IMR-90 (cell line): ENCODE measurements around the gene LMNB1. TPM values are rescaled to one million over a fixed set of nuclear protein-coding genes. Genes with fewer than 3 reads are reported as not detected.
"Not testable (repeated sequence)": the region's sequence is repeated elsewhere in the genome, so short reads cannot be mapped to it uniquely, and the experiment has no call there.

Experiments used
- ATAC-seq: fragments of 200-7000 bp; cut with Tn5 transposase; 2 replicates; pipeline ENCODE4 v1.9.1; 2020; ENCODE audit warnings: low read depth, mild to moderate bottlenecking, moderate library complexity
- BruUV-seq: library from RNA; stranded (reverse); fragments of 400-500 nt; replicated peaks from 2 replicates; lab custom pipeline; 2021; lab: Mats Ljungman, UMichigan
- CTCF ChIA-PET: fragments of 300-600 bp; formaldehyde crosslinking; extraction: SDS; loops from one replicate; lab custom pipeline; 2021; ENCODE audit warnings: antibody characterized with exemption; lab: Yijun Ruan, JAX
- POLR2A ChIA-PET: fragments of 300-600 bp; sonication (Branson Sonifier 250); formaldehyde crosslinking; loops from one replicate; lab custom pipeline; 2022; ENCODE audit warnings: antibody characterized with exemption; ENCODE audit not compliant: unreplicated experiment; lab: Charles Lee
- DNase-seq: peaks from one replicate; pipeline ENCODE4 v3.0.0; 2013
- H2AFZ ChIP-seq: replicated peaks from 2 replicates; pipeline ENCODE3; 2013; ENCODE audit warnings: low read length, mild to moderate bottlenecking; ENCODE audit not compliant: poor library complexity
- H2AK5ac ChIP-seq: 2 replicates; pipeline ENCODE4 v1.6.1; 2013; ENCODE audit warnings: low read depth, low read length, inconsistent platforms
- H2AK9ac ChIP-seq: replicated peaks from 2 replicates; pipeline ENCODE3; 2013; ENCODE audit warnings: mild to moderate bottlenecking, low read depth, low read length, moderate library complexity; ENCODE audit not compliant: poor library complexity
- H2BK120ac ChIP-seq: 2 replicates; pipeline ENCODE4 v1.6.1; 2013; ENCODE audit warnings: low read depth, low read length, inconsistent platforms
- H2BK15ac ChIP-seq: 3 replicates; pipeline ENCODE4 v1.6.1; 2013; ENCODE audit warnings: low read depth, low read length, inconsistent platforms
- H2BK20ac ChIP-seq: 2 replicates; pipeline ENCODE4 v1.6.1; 2013; ENCODE audit warnings: low read depth, mild to moderate bottlenecking, inconsistent platforms, low read length, moderate library complexity
- H2BK5ac ChIP-seq: 2 replicates; pipeline ENCODE4 v1.6.1; 2013; ENCODE audit warnings: mild to moderate bottlenecking, low read depth, low read length, inconsistent platforms; ENCODE audit not compliant: poor library complexity, severe bottlenecking
- H3K14ac ChIP-seq: replicated peaks from 2 replicates; pipeline ENCODE4 v1.6.1; 2013; ENCODE audit warnings: low read depth, low read length, inconsistent platforms
- H3K18ac ChIP-seq: 2 replicates; pipeline ENCODE4 v1.6.1; 2013; ENCODE audit warnings: low read depth, low read length, control low read depth
- H3K23ac ChIP-seq: 2 replicates; pipeline ENCODE4 v1.6.1; 2013; ENCODE audit warnings: low read depth, low read length, inconsistent platforms
- H3K27ac ChIP-seq: 2 replicates; pipeline ENCODE4 v1.5.1; 2013; ENCODE audit warnings: mild to moderate bottlenecking, control low read depth, low read length; ENCODE audit not compliant: insufficient read depth
- H3K27me3 ChIP-seq: 2 replicates; pipeline ENCODE4 v1.6.1; 2013; ENCODE audit warnings: low read length; ENCODE audit not compliant: control insufficient read depth, insufficient read depth
- H3K36me3 ChIP-seq: 2 replicates; pipeline ENCODE4 v1.6.1; 2013; ENCODE audit warnings: low read length, mixed read lengths; ENCODE audit not compliant: control insufficient read depth, insufficient read depth
- H3K4ac ChIP-seq: 2 replicates; pipeline ENCODE4 v1.6.1; 2013; ENCODE audit warnings: low read depth, low read length, inconsistent platforms
- H3K4me1 ChIP-seq: 2 replicates; pipeline ENCODE4 v1.6.1; 2013; ENCODE audit warnings: low read length, mixed read lengths; ENCODE audit not compliant: control insufficient read depth, insufficient read depth
- H3K4me2 ChIP-seq: 2 replicates; pipeline ENCODE4 v1.6.1; 2013; ENCODE audit warnings: low read depth, mild to moderate bottlenecking, control low read depth, low read length, moderate library complexity
- H3K4me3 ChIP-seq: 2 replicates; pipeline ENCODE4 v1.5.1; 2013; ENCODE audit warnings: low read depth, mild to moderate bottlenecking, control low read depth, low read length, moderate library complexity; ENCODE audit not compliant: insufficient read depth
- H3K56ac ChIP-seq: 2 replicates; pipeline ENCODE4 v1.6.1; 2013; ENCODE audit warnings: low read length, inconsistent platforms; ENCODE audit not compliant: insufficient read depth; ENCODE audit errors: extremely low read depth
- H3K79me1 ChIP-seq, 2 experiments: 2 replicates each; pipeline ENCODE4 v1.6.1; 2013; ENCODE audit warnings: low read length in 2 of 2, inconsistent platforms in 1 of 2, low read depth in 1 of 2
- H3K9ac ChIP-seq: 2 replicates; pipeline ENCODE4 v1.6.1; 2013; ENCODE audit warnings: low read depth, low read length, control low read depth
- H3K9me1 ChIP-seq: 2 replicates; pipeline ENCODE4 v1.6.1; 2013; ENCODE audit warnings: low read length, inconsistent platforms; ENCODE audit not compliant: insufficient read depth
- H3K9me3 ChIP-seq: 2 replicates; pipeline ENCODE4 v1.6.1; 2013; ENCODE audit warnings: low read length; ENCODE audit not compliant: control insufficient read depth, insufficient read depth
- H4K20me1 ChIP-seq: 2 replicates; pipeline ENCODE4 v1.6.1; 2013; ENCODE audit warnings: low read length, inconsistent platforms; ENCODE audit not compliant: insufficient read depth
- H4K5ac ChIP-seq: 2 replicates; pipeline ENCODE4 v1.6.1; 2013; ENCODE audit warnings: mild to moderate bottlenecking, low read depth, low read length, control low read depth
- H4K8ac ChIP-seq, 2 experiments: 2 replicates each; pipeline ENCODE4 v1.6.1; 2013; ENCODE audit warnings: low read depth in 2 of 2, low read length in 2 of 2, control low read depth in 1 of 2, inconsistent platforms in 1 of 2
- H4K91ac ChIP-seq: 2 replicates; pipeline ENCODE4 v1.6.1; 2013; ENCODE audit warnings: low read depth, low read length, inconsistent platforms; ENCODE audit not compliant: insufficient read depth
- WGBS, 2 experiments: methylation state at CpG; one replicate each; pipeline versions ENCODE4 v1.1.5 to v1.1.7; 2013; ENCODE audit warnings: missing lambda C conversion rate in 2 of 2; ENCODE audit not compliant: insufficient read length in 1 of 2; ENCODE audit errors: extremely low coverage in 2 of 2; 5-methylcytosine and 5-hydroxymethylcytosine counted together
- dilution Hi-C: fragments of 300-500 bp; cut with HindIII; formaldehyde crosslinking; loops from one replicate; pipeline ENCODE4 v1.14.3; 2018; ENCODE audit warnings: low sequenced_read_pairs; ENCODE audit not compliant: unreplicated experiment
- in situ Hi-C: fragments of 300-500 bp; cut with MboI; formaldehyde crosslinking; loops from 3 replicates; pipeline ENCODE4 v1.14.3; 2019; ENCODE audit warnings: low sequenced_read_pairs, inconsistent platforms, mixed read lengths
- intact Hi-C: fragments of 100-400 bp; cut with micrococcal nuclease; formaldehyde crosslinking; loops from 2 replicates; pipeline ENCODE4 v1.10.0; 2022
- polyA plus RNA-seq, 3 experiments: library from polyadenylated mRNA; depleted of rRNA; stranded (reverse); fragments of >200 nt; gene quantifications; 2 replicates each; pipeline ENCODE4 v1.2.3, GENCODE V29; 2012; ENCODE audit warnings: low replicate concordance in 1 of 3
- total RNA-seq: library from RNA; depleted of rRNA; stranded (reverse); fragments of >200 nt; gene quantifications from 2 replicates; pipeline ENCODE4 v1.2.3, GENCODE V29; 2012

The LMNB1 gene
- total and polyA plus RNA-seq, 2 of the 4 experiments (the other 2 are of a cell fraction), result 36.0 to 53.6 TPM

- CTCF ChIA-PET, intact Hi-C loops, H2BK20ac ChIP-seq, H4K5ac ChIP-seq, H3K23ac ChIP-seq, H2BK15ac ChIP-seq, H3K18ac ChIP-seq, H3K4me1 ChIP-seq, H4K91ac ChIP-seq, dilution Hi-C loops, H3K79me1 ChIP-seq, H3K9me3 ChIP-seq, H2BK120ac ChIP-seq, POLR2A ChIA-PET, H3K4me3 ChIP-seq, H4K8ac ChIP-seq, H3K9me1 ChIP-seq, H3K27me3 ChIP-seq, H3K4ac ChIP-seq, H3K9ac ChIP-seq, H3K14ac ChIP-seq, H3K56ac ChIP-seq, H2AK5ac ChIP-seq, H4K20me1 ChIP-seq, DNase-seq, H3K4me2 ChIP-seq, H2AFZ ChIP-seq, H2BK5ac ChIP-seq, BruUV-seq, H3K36me3 ChIP-seq, ATAC-seq, H2AK9ac ChIP-seq, H3K27ac ChIP-seq: not testable (repeated sequence)
- WGBS, 2 experiments, result 95% methylated on average over 4 of the region's 27 CpGs; no CpG with 5 or more reads in 1 of the 2 experiments
- in situ Hi-C loops, result loop anchor here (10.0 kb wide), 1 partner anchor 471 kb away; no protein-coding TSS in a partner anchor
These were observed 76.8 kb downstream of the LMNB1 start for GRCh38 chr5:126853541-126854307.
